Fibroblast of peridontal ligament (primary cell): ENCODE data around the gene CHPF2.

Experiments used
- DNase-seq: peaks from one replicate; pipeline ENCODE4 v3.0.0-alpha.2; 2010; ENCODE audit errors: extremely low read depth

The CHPF2 gene, protein sequence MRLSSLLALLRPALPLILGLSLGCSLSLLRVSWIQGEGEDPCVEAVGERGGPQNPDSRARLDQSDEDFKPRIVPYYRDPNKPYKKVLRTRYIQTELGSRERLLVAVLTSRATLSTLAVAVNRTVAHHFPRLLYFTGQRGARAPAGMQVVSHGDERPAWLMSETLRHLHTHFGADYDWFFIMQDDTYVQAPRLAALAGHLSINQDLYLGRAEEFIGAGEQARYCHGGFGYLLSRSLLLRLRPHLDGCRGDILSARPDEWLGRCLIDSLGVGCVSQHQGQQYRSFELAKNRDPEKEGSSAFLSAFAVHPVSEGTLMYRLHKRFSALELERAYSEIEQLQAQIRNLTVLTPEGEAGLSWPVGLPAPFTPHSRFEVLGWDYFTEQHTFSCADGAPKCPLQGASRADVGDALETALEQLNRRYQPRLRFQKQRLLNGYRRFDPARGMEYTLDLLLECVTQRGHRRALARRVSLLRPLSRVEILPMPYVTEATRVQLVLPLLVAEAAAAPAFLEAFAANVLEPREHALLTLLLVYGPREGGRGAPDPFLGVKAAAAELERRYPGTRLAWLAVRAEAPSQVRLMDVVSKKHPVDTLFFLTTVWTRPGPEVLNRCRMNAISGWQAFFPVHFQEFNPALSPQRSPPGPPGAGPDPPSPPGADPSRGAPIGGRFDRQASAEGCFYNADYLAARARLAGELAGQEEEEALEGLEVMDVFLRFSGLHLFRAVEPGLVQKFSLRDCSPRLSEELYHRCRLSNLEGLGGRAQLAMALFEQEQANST

DNA sequence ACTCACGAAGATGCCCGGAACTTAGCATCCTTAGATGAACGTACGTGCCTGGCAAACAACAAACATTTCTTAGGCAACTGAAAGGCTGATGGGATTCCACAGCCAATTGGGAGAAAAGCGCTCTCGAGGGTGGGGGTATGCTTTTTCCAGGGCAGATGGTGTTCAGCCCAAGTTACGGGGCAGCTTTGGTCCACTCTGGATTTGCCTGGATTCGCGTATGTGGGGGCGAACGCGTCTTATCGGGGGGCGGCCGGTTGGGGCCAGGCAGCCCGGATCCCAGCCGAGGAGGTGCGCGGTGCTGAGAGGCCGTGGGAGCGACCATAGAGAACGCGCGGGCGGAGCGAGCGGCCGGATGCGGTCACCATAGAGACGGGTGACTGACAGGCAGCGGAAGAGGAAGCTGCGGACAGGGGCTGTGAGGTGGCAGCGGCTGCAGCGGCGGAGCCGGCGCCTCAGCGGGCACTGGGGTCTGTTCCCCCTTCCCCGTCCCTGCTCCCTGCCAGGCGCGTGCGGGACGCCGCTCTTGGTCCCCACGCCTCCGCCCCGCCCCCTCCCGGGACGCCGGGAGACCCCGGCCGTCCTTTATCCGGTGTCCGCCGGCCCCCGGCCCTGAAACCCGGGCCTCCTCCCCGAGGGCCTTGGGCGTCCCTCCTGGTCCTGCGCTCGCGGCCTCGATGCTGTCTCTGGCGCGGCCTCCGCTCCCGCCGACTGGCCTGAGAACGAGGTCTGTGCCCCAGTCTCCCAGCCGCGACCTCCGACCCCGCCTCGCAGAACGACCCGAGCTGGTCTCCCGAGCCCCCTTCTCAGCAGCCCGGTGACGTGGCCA is at the start of gene CHPF2:
TSS of gene CHPF2 (plus strand) at position 393 of the 826 bp plus-strand sequence. CDS start 1,529 bp downstream, outside the sequence.
- DNase-seq, result peak; percentile 79

DNA sequence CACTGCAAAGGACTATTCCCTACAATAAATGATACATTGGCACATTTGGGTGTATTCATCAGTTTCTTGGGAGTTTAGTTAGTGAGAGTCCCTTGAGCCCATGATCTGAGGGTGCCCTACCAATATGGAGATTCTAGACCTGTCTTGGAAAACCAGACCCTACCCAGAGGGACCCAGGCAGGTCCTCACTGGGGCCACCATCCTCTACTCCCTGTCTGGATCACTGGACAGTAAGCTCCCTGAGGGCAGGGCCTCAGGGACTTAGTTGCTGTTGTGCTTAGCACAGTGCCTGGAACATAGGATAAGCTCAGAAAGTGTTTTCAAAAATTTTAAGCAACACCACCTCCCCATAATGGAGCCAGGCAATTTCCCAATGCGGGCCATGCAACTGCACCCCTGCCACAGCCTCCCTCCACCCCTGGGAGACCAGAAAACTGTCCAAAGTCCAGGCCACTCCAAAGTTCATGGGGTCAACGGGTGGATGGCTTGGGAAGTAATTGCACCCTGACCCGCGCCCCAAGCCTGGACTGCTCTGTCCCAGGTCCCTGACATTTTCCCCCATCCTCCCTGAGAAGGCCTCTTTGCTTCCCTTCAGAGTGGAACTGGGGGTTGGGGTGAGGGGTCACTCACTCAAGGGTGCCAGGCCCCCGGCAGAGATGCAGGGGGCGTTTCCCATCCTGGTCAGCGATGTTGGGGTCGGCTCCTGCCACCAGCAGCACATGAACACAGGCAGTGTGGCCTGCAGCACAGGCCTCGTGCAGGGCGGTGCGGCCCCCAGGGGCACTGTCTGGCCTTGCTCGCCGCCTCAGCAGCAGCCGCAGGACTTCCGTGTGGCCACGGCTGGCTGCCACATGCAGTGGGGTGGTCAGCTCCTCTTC is 46.3 kb upstream of the CHPF2 start:
- no peak for DNase-seq

- no peak for DNase-seq
Observed at GRCh38 chr7:151186640-151187408, 45.5 kb upstream of the CHPF2 start, which contains the start of gene ASB10. Gene ASB10 (minus strand): TSS chr7:151187250. CDS start chr7:151187130, 120 bp downstream.

DNA sequence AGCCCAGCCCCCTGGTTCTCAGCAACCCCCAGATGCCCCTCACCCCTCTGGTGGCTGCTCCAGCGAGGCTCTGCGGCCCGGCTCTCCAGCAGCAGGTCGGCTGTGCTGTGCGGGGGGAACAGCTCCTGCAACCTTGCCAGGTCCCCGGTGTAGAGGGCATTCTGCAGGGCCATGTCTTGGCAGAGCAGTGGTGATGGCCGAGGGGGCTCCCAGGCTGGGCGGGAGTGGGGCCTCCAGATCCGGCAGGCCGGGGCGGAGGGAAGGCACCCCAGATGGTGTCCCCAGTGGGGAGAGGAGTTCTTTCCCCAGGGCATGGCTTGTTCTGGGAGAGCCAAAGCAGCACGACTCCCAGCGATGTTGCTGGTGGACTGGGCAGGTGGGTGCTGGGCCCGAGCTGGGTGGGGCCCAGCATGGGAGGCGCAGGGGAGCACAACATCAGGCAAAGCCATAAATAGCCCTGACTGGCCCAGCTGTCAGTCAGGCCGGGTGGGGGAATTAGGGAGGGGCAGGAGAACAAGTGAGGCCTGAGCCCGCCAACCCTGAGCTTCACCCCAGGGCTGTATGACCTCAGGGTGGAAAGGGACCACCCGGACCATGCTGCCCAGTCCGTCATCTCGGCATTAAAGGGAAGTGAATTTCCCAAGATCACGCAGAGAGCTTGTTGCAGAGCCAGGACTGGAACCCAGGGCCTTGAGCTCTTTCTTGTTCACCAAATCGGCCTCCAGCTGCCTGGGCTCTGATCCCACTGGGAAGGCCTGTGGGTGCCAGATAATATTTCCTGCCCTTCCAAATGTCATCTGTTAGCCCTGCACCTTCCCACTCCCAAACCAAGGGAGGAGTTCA is 44.7 kb upstream of the CHPF2 start:
- no peak for DNase-seq

DNA sequence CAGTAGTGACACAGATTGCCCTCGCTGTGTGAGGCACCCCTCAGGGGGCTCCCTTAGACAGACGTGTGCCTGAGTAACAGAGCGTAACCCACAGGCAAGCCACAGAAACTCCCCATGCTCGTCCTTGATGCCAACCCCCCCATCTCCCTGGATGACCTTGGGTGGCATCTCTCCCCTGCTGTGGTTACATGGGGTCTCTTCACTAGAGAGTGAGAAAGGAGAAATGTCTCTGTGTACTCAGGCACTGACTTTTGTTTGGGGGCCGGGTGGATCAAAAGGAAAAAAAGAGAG is 44.1 kb upstream of the CHPF2 start:
- no peak for DNase-seq

GRCh38 chr7:151189038-151189437 is 43.2 kb upstream of the CHPF2 start:
- DNase-seq, result no peak

GRCh38 chr7:151191544-151191943 is 40.7 kb upstream of the CHPF2 start:
- no peak for DNase-seq

DNA sequence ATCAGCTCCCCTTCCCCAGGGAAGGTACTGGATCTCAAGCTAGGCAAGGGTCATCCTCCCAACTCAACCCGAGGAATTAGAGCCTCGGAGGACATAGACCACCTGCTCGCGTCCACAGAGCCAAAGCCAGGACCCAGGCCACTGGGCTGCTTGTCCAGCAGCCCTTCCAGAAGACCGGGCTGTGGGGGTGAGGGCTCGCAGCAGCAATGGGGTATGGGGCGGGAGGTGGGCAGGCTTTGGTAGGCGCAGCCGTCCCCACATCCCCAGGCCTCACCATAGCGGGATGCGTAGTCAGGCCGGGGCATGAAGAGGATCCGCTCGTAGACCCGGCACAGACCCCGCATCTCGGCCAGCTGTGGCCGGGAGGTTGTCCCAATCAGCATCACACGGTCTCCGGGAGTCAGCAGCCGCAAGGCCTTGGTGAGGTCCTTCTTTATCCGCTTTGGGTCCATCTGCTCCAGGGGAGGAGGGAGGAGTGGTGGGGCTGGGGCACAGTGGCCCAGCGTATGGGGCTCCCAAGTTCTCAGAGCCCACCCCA is 40.2 kb upstream of the CHPF2 start:
- no peak for DNase-seq

DNA sequence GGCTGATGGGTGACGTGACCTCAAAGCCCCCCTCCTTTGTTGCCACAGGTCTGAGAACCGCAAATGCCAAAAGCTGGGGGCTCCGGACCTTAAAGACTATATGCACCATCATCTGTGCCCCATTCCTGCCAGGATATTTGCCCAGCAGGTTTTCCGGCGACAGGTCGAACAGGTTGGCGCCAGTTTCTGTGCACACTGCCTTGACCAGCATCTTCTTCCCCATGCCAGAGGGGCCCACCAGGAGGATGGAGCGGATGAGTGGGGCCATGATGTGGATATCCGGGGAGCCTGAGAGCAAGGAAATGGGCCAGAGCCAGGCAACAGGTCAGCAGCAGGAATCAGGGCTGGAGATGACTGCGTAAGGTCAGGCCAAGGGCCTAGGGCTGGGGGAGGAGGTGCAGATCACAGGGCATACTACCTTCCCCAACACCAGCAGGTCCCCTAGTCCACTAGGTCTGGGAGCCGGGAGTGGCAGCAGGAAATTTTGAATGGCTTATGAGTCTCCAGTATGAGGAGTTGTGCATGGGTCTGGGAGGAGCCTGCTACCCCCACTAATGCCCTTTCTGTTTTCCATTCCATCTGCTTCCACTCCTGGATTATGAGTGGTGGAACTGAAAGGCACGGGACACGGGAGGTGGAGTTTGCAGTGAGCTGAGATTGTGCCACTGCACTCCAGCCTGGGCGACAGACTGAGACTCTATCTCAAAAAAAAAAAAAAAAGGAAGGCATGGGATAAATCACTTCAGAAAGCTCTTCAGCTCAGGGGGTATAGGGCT is 38.9 kb upstream of the CHPF2 start:
- DNase-seq, result no peak

GRCh38 chr7:151194188-151194587 is 38.1 kb upstream of the CHPF2 start:
- no peak for DNase-seq

DNA sequence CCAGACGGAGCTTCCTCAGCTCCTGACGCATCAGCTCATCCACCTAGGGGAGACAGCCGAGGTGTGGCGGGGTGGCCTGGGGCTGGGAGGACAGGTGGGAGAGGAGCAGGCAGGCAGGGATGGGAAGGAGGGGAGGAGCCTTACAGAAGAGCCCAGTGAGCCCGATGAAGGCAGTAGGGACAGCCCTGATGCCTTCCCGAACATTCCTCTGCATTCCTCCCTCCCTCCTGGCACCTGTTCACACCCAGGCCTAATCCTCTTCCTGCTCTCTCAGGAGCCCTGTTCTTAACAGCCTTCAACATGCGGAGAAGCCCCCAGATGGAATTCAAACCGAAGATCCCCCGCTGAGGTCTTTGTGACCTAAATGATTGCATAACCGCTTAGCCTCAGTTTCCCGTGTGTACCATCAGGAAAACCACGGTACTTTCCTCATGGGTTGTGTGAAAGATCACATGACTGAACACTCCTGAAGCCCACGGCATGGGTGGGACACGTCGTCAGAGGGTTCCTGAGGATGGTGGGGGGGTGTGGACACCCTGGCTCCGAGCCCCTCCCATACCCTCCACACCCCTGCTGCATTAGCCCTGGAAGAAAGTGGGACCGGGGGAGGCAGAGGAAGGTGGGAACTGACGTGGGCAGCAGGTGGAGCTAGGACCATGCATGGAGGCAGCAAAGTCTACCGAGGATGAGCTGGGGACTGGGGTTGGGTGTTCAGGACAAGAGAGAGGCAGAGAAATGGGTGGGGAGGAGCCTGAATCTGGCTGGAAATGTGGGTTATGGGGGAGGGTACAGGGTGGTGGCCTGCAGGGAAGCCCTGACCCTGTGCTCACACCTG is 36.5 kb upstream of the CHPF2 start:
- no peak for DNase-seq

DNA sequence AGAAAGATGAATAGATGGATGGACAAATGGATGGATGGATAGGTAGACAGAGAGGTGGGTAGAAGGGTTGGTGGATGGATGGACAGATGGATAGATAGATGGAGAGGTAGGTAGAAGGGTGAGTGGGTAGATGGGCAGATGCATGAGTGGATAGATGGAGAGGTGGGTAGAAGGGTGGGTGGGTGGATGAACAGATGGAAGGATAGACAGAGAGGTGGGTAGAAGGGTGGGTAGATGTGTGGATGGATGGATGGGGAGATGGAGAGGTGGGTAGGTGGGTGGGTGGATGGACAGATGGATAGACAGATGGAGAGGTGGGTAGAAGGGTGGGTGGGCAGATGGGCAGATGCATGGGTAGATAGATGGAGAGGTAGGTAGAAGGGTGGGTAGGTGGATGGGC is 34.4 kb upstream of the CHPF2 start:
- DNase-seq, result no peak

DNA sequence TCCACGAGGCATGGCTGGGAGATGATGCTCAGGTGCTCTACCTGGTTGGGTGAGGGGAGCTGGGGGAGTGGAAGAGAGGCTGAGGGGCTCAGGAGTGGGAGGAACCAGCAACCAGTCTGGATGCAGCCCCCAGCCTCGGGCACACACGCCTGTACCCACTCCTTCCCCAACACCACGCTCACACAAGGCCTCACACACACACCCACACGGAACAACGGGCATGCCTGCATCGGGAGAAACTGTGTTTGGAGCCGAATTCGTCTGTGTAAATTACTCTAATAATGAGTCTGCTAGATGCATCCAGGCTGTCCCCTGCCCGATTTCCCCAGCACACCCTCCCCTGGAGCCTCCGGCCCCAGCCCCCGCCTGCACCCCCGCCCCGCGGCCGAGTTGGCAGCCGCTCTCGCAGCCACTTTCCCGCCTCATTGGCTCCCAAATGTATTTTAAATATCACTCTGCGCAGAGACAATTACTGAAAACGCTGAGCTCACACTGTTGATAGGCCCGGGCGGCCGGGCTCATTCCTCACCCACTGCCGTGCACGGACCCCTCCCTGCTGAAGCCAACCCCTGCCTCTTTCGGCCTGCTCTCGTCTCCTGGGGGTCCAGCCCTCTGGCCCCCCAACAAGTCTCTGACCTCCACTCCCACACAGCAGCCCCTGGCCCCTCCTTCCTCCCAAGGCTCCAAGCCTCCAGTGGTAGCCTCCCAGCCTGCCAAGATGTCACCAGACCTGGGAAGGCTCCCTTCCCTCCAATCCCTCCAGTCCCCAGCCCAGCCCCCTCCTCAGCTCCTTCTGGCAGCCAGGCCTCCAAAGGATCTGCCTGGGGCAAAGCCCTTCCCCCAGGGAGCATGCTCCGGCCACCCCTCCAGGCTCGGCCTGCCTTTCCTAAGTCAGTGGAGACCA is 33.1 kb upstream of the CHPF2 start:
- DNase-seq, result no peak

- DNase-seq, result no peak
Observed at GRCh38 chr7:151201344-151201743, 30.9 kb upstream of the CHPF2 start.

DNA sequence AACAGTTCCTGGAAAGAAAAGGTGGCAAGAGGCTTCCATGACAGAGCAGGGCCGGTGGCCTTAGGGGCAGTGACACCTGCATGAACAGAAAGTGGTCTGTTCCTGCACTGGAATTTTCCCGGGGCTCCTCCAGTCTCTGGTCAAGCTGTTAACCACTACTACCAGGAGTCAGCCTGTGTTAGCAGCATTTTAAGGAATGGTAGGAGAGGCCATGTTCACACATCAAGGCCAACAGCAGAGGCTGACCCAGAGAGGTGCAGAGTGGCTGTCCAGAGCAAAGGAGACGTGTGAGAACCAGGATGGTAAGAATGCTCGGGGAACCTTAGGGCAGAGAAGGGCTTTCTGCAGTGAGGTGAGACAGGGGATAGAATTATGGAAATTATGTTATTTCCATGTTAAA is 30.5 kb upstream of the CHPF2 start:
- no peak for DNase-seq

GRCh38 chr7:151202836-151203235 is 29.4 kb upstream of the CHPF2 start:
- no peak for DNase-seq
